ENCODE results near the gene CDHR2.
"Not testable (repeated sequence)": the region's sequence is repeated elsewhere in the genome, so short reads cannot be mapped to it uniquely, and the experiment has no call there.

Gene CDHR2

DNA sequence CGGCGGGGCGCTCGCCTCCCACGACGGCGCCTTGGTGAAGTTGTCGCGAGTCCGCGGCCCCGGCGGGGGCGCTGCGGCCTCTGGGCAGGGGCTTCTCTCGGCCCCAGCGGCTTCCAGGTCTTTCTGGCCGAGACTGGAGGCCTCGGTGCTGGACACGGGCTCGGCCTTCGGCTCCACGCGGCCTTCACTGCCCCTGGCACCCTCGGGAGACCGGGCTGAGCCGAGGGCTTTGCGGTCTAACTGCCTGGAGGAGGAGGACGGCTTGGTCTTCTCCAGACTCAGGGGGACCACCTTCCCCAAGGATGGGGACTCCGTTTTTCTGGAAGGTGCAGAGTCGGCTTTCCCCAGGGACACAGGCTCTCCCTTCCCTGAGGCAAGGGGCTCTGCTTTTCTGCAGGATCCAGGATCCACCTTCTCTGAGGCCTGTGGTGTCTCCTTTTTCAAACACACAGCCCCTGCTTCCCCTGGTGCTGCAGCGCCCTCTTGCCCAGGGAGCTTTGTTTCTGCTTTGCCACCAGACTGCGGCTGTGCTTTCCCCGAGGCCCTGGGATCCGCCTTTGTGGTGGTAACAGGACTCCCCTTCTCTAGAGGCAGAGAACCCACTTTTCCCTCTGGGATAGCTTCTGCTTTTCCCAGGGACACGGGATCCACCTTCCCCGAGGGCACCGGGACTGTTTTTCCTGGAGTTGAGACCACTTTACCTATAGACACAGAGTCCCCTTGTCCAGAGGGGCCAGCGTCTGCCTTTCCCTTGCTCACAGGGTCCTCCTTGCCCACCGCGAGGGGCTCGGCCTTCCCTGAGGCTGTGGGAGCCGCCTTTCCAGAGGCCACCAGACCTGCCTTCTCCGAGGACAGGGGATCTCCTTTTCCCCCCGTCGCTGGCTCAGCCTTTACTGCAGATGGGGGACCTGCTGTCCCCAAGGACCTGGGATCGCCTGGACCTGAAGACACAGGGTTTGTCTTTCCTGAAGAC, 48.6 kb downstream of the CDHR2 start:
- TF ChIP-seq POLR2A (IDR thresholded peaks at IDR 0.05; ENCODE audit: low read depth, low read length), result no peak
- DNase-seq (ENCODE audit: insufficient read length, low spot score) (no peak), FAIRE-seq (no peak)

DNA sequence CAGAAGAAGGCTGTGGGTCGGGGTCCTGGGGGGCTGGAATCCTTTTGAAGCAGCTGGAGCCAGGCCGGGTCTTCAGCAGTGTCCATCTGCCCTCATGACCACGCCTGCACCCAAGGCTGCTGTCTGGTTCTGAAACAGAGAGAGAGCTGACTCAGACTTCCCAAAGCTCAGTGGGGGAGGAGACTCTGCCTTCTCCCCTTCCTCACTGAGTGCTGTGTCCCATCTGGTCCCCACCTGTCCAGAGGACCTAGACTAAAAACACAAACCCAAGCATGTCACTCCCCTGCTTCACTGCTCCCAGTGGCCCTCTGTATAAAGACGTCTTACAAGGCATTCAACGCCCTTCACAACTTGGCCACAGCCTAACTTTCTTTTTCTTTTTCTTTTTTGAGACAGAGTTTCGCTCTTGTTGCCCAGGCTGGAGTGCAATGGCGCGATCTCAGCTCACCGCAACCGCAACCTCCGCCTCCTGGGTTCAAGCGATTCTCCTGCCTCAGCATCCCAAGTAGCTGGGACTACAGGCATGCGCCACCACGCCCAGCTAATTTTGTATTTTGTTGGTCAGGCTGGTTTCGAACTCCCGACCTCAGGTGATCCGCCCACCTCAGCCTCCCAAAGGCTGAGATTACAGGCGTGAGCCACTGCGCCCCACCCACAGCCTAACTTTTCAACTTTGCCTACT, 50.7 kb downstream of the CDHR2 start:
- not testable (repeated sequence) for FAIRE-seq; DNase-seq (ENCODE audit: insufficient read length, low spot score)

DNA sequence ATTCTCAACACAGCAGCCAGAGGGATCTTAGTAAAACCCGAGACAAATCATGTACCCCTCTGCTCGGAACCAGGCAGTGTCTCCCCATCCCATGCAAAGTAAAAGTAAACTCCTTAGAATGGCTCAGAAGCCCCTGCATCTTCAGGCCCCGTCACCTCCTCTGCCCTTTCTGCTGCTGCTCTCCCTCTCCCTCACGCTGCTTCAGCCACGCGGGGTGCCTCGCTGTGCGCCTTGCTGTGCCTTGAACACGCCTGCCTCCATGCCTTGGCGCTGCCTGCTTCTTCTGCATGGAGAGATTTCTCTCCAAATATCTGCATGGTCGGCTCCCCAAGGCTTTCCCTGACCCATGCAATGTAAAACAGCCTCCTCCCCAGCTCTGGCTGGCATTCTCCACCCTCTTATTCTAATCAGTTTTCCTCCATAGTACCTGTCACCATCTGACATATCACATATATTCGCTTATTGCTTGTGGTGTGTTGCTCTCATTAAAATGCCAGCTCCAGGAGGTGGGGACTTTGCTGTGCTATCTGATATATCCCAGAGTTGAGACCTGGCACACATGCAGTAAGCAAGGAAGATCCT, 52.9 kb downstream of the CDHR2 start:
- no peak for DNase-seq (ENCODE audit: insufficient read length, low spot score)
- no peak for TF ChIP-seq POLR2A (IDR thresholded peaks at IDR 0.05; ENCODE audit: low read depth, low read length)
- FAIRE-seq, result no peak

DNA sequence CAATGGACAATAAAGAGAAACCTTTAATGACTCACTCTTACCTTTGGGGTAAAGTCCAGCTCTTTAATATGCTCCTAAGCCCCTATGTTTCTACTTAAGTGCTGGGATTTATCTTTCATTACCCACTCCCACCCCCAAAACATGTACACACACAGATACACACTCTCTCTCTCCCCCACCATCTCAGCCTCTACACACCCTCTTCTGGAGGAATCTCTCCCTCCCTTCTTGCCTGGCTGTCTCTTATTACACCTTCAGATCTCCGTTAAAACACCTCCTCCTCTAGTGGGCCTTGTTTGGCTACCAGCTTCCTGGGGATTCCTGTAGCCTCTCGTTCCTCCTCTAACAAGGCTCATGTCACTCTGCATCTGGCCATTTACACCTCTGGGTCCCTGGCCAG, 53.9 kb downstream of the CDHR2 start:
- TF ChIP-seq POLR2A (IDR thresholded peaks at IDR 0.05; ENCODE audit: low read depth, low read length), result no peak
- DNase-seq (ENCODE audit: insufficient read length, low spot score), result no peak
- no peak for FAIRE-seq

DNA sequence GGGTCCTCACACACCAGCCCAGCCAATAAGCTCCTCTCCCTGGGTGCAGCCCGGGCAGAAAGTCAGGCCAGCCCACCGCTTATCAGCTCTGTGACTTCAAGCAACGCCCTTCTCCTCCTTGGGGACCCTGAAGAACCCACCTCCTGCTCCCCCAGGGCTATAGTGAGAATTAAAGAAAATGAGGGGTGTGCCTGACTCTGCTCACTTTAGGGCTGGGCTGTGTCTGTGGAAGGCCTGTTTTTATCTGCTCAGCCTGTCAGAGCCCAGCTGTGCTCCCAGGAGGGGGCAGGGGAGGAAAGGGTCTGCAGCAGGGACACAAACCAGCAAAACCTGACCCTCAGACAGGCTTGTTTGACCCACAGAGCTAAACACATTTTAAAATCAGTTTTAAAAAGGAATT, 56.9 kb downstream of the CDHR2 start:
- no peak for TF ChIP-seq POLR2A (IDR thresholded peaks at IDR 0.05; ENCODE audit: low read depth, low read length)
- FAIRE-seq, result no peak
- DNase-seq (ENCODE audit: insufficient read length, low spot score), result no peak

DNA sequence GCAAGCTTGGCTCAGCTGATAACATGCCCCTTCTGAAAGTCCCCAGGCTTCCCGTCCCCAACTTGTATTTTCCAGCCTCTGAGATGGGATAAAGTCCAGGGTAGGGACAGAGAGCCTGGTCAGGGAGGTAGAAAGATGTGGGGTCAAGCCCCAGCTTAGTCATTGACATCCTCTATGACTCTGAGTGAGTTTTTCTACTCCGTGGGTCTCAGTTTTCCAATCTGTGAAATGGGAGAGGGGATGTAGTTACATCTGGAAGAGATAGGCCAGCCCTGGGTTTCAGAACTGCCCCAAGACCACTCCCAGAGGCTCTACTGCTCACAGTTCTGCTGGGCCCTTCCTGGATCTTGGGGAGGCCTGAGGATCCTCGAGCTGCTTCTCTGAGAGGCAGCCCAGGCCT, 57.7 kb downstream of the CDHR2 start:
- FAIRE-seq (no peak), DNase-seq (ENCODE audit: insufficient read length, low spot score) (no peak)
- no peak for TF ChIP-seq POLR2A (IDR thresholded peaks at IDR 0.05; ENCODE audit: low read depth, low read length)

DNA sequence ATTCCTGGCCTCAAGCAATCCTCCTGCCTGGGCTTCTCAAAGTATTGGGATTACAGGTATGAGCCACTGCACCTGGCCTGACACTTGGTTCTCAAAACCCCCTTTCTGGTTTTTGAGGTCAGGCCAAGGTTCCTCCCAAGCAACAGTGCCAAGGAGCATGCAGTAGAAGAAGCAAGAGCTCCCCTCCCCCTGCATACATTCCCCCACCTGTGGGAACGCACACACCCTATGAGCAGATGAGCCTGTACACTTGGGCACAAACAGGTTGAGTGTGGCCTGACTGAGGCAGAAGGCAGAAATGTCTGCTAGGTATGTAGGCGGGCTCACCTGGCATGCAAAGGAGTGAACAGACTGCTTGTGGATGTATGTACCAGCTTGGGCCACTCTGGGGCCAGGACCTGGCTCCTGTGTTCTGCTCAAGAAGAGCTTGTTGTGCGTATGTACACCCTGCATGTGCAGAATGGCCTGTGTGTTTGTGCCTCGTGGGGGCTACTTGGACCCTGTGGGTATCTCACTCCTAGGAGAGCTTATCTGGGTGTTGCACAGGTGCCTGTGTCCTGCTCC, 59.1 kb downstream of the CDHR2 start:
- TF ChIP-seq POLR2A (IDR thresholded peaks at IDR 0.05; ENCODE audit: low read depth, low read length), result no peak
- no peak for DNase-seq (ENCODE audit: insufficient read length, low spot score)
- no peak for FAIRE-seq

DNA sequence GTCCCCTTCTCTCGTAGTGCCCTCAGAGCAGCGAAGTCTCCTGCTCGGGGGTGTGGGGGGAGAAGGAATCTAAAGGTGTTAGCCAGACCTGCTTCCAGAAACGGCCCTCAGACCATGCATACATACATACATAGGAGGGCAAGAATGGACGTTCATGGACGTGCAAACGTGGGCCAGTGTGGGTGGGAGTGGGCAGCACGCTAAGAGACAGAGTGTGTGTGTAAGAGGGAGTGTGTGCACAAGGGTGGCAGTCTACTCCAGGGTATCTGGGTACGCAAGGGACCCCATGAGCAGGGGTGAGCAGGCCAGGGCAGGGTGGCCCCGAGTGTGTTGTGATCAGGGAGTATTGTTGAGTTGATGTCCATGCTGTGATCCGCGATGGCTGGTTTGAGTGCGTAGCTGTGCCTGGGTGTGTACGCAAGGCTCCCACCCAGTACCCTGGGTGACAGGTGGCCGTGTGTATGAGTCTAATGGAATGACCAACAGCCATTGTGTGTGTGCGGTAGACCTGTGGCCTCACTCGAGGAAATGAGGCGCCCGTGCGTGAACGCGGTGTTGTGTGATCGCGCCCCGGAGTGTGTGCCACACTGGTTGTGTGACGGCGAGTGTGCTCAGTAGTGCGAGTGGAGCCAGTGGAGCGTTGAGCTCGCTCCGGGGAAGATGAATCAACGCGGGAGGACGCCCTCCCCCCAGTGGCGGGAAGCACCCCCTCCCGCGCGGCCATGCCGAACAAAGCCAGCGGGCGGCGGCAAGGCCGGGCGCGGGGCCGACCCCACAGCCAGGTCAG, 60.0 kb downstream of the CDHR2 start:
- TF ChIP-seq POLR2A (IDR thresholded peaks at IDR 0.05; ENCODE audit: low read depth, low read length), result no peak
- DNase-seq (ENCODE audit: insufficient read length, low spot score), result no peak
- no peak for FAIRE-seq

DNA sequence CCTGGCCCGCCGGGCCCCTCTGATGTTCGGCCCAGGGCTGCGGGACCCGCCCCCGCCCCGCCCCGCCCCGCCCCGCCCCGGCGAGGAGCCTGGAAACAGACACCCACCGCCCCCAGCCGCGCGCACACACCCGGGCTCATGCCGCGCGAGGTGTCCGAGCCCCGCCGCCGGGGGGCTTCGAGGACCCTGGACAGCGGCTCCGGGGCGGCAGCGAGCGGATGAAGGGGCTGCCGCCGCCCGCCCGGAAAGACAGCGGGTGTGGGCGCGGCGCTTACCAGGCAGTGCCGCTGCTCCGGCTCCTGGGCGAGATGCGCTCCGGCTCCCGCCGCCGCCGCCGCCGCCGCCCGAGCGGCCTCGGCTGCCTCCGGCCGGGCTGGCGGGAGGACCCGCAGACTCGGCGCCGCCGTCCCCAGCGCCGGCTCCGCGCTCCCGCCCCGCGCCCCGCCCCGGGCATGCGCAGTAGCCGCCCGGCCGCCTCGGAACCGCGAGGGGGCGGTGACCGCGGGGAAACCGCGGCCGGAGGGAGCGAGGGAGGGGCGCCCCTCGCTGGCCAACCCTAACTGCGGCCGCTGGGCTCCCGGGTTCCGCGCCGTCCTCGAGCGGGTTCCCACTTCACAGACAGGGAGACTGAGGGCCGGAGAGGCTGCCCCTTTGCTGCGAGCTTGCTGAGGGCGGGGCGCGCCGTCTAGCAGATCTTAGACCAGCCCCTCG, 60.7 kb downstream of the CDHR2 start, which contains the start of gene GPRIN1:
Gene GPRIN1, minus strand, starts transcription at position 433 of the 711 bp plus-strand sequence. CDS start 10,322 bp downstream, outside the sequence.
- peak; percentile 90 for DNase-seq (ENCODE audit: insufficient read length, low spot score)
- TF ChIP-seq POLR2A (IDR thresholded peaks at IDR 0.05; ENCODE audit: low read depth, low read length), result no peak; the same call in none of the 2 replicates
- FAIRE-seq, result no peak

DNA sequence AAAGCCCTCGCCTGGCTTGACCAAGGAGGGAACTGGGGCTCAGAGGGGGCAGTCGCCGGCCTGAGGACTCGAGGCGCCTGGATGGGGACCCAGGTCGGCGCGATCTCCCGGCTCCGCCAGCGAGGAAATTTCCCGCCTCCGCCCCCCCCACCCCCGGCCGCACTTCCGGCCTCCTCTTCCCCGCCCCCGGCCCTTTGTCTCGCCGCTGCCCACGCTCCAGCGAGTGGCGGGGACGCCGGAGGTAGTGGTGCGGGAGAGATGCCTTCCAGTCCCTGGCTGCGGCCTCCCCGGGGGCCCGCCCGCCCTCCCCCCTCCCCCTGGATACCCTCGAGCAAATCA, 61.3 kb downstream of the CDHR2 start:
- DNase-seq (ENCODE audit: insufficient read length, low spot score) (no peak), FAIRE-seq (no peak)
- TF ChIP-seq POLR2A (IDR thresholded peaks at IDR 0.05; ENCODE audit: low read depth, low read length), result no peak

DNA sequence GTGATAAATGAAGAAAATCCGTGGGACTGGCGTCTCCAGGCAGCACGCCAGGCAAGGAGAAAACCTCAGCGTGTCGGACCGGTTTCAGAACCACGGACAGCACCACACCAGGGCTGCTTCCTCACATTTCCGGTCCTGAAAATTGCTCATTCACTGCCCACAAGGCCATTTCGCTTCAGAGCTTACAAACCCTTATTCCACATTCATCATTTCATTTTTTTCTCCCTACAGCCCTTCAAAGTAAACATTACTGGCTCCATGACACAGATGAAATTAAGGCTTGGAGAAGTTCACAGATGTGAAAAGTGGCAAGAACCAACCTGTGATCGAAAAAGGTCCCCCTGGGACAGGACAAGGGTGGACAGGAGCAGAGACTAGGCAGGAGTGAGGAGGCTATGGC, 62.3 kb downstream of the CDHR2 start:
- no peak for TF ChIP-seq POLR2A (IDR thresholded peaks at IDR 0.05; ENCODE audit: low read depth, low read length)
- FAIRE-seq (no peak), DNase-seq (ENCODE audit: insufficient read length, low spot score) (peak; percentile 76)

DNA sequence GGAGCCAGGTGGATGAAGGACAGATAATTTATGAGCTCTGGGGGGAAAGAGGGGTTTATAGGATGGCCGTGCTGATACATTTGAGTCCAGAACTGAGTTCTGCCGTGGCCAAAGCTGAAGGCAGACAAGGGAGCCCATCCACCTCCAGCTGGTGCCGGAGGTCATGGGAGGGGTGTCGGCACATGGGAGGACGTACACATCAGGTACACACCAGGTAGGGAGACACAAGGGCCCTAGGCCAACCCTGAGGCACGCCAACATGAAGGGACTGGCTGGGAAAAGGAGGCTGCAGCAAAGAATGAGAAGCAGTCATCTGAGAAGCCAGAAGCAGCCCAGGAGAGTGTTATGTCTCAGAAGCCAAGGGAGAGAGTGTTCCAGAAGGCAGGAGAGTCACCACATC, 62.9 kb downstream of the CDHR2 start:
- DNase-seq (ENCODE audit: insufficient read length, low spot score) (no peak), FAIRE-seq (no peak)
- TF ChIP-seq POLR2A (IDR thresholded peaks at IDR 0.05; ENCODE audit: low read depth, low read length), result no peak

DNA sequence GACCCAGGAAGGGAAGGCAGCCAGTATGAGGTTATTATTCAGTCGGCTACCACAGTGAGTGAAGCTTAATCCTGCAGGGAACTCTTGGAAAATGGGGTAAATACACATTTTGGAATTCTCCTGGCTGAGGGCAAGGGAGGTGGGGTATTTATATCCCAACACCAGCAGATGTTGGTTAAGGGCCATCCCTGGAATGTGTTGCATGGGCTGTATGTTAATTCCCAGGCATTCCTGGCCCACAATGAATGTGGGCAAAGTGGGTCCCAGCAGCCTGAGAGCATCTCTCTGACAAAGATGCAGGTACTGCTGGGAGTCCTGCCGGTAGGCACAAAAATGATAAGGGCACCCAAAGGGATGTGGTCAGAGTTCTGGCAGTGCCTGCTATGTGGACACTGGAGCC, 63.7 kb downstream of the CDHR2 start:
- no peak for FAIRE-seq
- no peak for DNase-seq (ENCODE audit: insufficient read length, low spot score)

More for the DNA sequence above, 63.7 kb downstream of the CDHR2 start:
- TF ChIP-seq POLR2A (IDR thresholded peaks at IDR 0.05; ENCODE audit: low read depth, low read length), result no peak
